NK-92 (cell line): ENCODE results near the gene PRDM1.

Experiments
- DNase-seq: peaks from one replicate; lab custom pipeline; 2025; ENCODE audit not compliant: unreplicated experiment; lab: John Stamatoyannopoulos, UW

The PRDM1 gene

GRCh38 chr6:106069478-106069877 lies 16.7 kb upstream of the PRDM1 start:
- no peak for DNase-seq

- no peak for DNase-seq
Measured at GRCh38 chr6:106070636-106071035, 15.5 kb upstream of the PRDM1 start.

GRCh38 chr6:106072501-106073090 lies 13.5 kb upstream of the PRDM1 start:
- DNase-seq, result no peak

GRCh38 chr6:106074146-106074545 lies 12.0 kb upstream of the PRDM1 start:
- DNase-seq, result no peak

GRCh38 chr6:106076139-106076538 lies 10.0 kb upstream of the PRDM1 start:
- no peak for DNase-seq

GRCh38 chr6:106077170-106077569 lies 9.0 kb upstream of the PRDM1 start:
- no peak for DNase-seq

- no peak for DNase-seq
Measured at GRCh38 chr6:106077881-106078280, 8.3 kb upstream of the PRDM1 start.

GRCh38 chr6:106079961-106080762 lies 6.0 kb upstream of the PRDM1 start:
- DNase-seq, result no peak

GRCh38 chr6:106080763-106081095 lies 5.4 kb upstream of the PRDM1 start:
- no peak for DNase-seq

- DNase-seq, result no peak
Measured at GRCh38 chr6:106081715-106082114, 4.4 kb upstream of the PRDM1 start.

- DNase-seq, result no peak
Measured at GRCh38 chr6:106082735-106083398, 3.3 kb upstream of the PRDM1 start.

GRCh38 chr6:106083618-106084017 lies 2.5 kb upstream of the PRDM1 start:
- DNase-seq, result no peak

- DNase-seq, result no peak
Measured at GRCh38 chr6:106084106-106084988, 1.8 kb upstream of the PRDM1 start.

- DNase-seq, result no peak
Measured at GRCh38 chr6:106084989-106085691, 996 bp upstream of the PRDM1 start.

- no peak for DNase-seq
Measured at GRCh38 chr6:106085692-106085983, 498 bp upstream of the PRDM1 start.

GRCh38 chr6:106086814-106087175 lies 659 bp downstream of the PRDM1 start:
- DNase-seq, result no peak

GRCh38 chr6:106087548-106088325 lies 1.6 kb downstream of the PRDM1 start:
- no peak for DNase-seq

- no peak for DNase-seq
Measured at GRCh38 chr6:106090001-106090400, 3.9 kb downstream of the PRDM1 start.

GRCh38 chr6:106092279-106092678 lies 6.1 kb downstream of the PRDM1 start:
- DNase-seq, result no peak

GRCh38 chr6:106094261-106094963 lies 8.3 kb downstream of the PRDM1 start:
- DNase-seq, result no peak
